ENCODE measurements around the gene IFI6.
"Not testable (repeated sequence)": the region's sequence is repeated elsewhere in the genome, so short reads cannot be mapped to it uniquely, and the experiment has no call there.

The IFI6 gene

DNA sequence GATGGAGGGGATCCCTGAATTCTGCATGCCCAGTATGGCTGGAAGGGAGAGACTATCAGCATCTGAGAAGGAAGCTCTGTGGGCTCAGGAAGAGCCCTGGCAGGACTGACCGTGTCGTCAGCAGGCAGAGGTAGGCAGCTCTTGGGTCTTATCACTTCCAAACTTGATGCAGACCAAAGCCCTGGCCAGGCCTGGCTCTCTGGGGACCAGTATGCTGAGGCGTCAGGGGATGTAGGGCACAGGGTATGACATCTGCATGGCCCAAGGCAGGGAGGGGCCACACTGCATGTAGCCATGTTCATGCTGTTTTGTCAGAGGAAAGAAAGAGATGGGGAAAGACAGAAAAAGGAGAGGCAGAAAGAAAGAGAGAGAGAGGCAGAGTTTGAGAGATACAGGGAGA, 43.3 kb downstream of the IFI6 start:
- Histone ChIP-seq H3K36me3 (ENCODE audit: control insufficient read depth, insufficient read depth, low read length) (no peaks in the 10 kb centered on the region), H3K4me1 (ENCODE audit: control insufficient read depth, insufficient read depth, low read length, poor library complexity, severe bottlenecking) (peaks cover 35% of the 10 kb centered on the region), H3K27ac (ENCODE audit: insufficient read depth, low read length, poor library complexity, severe bottlenecking) (no peak overlapping the region), H3K9me3 (ENCODE audit: control insufficient read depth, low read length) (no peaks in the 10 kb centered on the region), H3K4me3 (ENCODE audit: insufficient read depth, low read depth, low read length, poor library complexity, severe bottlenecking) (no peak overlapping the region), H3K27me3 (replicated peaks; ENCODE audit: control insufficient read depth, insufficient read depth, low read length, poor library complexity, severe bottlenecking) (no peaks in the 10 kb centered on the region)
- no peak for DNase-seq

GRCh38 chr1:27627733-27628132, 44.3 kb downstream of the IFI6 start:
- DNase-seq: not testable (repeated sequence)

GRCh38 chr1:27627061-27627460, 44.9 kb downstream of the IFI6 start:
- H3K36me3 ChIP-seq (ENCODE audit: control insufficient read depth, insufficient read depth, low read length): no peaks in the 10 kb centered on the region
- peaks cover 28% of the 10 kb centered on the region for H3K4me1 ChIP-seq (ENCODE audit: control insufficient read depth, insufficient read depth, low read length, poor library complexity, severe bottlenecking)
- no peak overlapping the region for H3K4me3 ChIP-seq (ENCODE audit: insufficient read depth, low read depth, low read length, poor library complexity, severe bottlenecking)
- H3K27me3 ChIP-seq (replicated peaks; ENCODE audit: control insufficient read depth, insufficient read depth, low read length, poor library complexity, severe bottlenecking): no peaks in the 10 kb centered on the region
- H3K9me3 ChIP-seq (ENCODE audit: control insufficient read depth, low read length): no peaks in the 10 kb centered on the region
- DNase-seq: no peak
- no peak overlapping the region for H3K27ac ChIP-seq (ENCODE audit: insufficient read depth, low read length, poor library complexity, severe bottlenecking)

More at GRCh38 chr1:27627733-27628132, 44.3 kb downstream of the IFI6 start:
- not testable (repeated sequence) for H3K27me3 ChIP-seq (replicated peaks; ENCODE audit: control insufficient read depth, insufficient read depth, low read length, poor library complexity, severe bottlenecking); H3K27ac ChIP-seq (ENCODE audit: insufficient read depth, low read length, poor library complexity, severe bottlenecking); H3K4me3 ChIP-seq (ENCODE audit: insufficient read depth, low read depth, low read length, poor library complexity, severe bottlenecking); H3K36me3 ChIP-seq (ENCODE audit: control insufficient read depth, insufficient read depth, low read length); H3K9me3 ChIP-seq (ENCODE audit: control insufficient read depth, low read length)
- H3K4me1 ChIP-seq (ENCODE audit: control insufficient read depth, insufficient read depth, low read length, poor library complexity, severe bottlenecking): peaks cover 33% of the 10 kb centered on the region

GRCh38 chr1:27626031-27626935, 45.7 kb downstream of the IFI6 start:
- DNase-seq: no peak
- H3K4me1 ChIP-seq (ENCODE audit: control insufficient read depth, insufficient read depth, low read length, poor library complexity, severe bottlenecking): peaks cover 20% of the 10 kb centered on the region

GRCh38 chr1:27624467-27625178, 47.4 kb downstream of the IFI6 start:
- DNase-seq: no peak
- H3K27ac ChIP-seq (ENCODE audit: insufficient read depth, low read length, poor library complexity, severe bottlenecking): no peak overlapping the region
- H3K36me3 ChIP-seq (ENCODE audit: control insufficient read depth, insufficient read depth, low read length): no peaks in the 10 kb centered on the region
- H3K9me3 ChIP-seq (ENCODE audit: control insufficient read depth, low read length): no peaks in the 10 kb centered on the region
- no peak overlapping the region for H3K4me3 ChIP-seq (ENCODE audit: insufficient read depth, low read depth, low read length, poor library complexity, severe bottlenecking)
- H3K27me3 ChIP-seq (replicated peaks; ENCODE audit: control insufficient read depth, insufficient read depth, low read length, poor library complexity, severe bottlenecking): no peaks in the 10 kb centered on the region
- H3K4me1 ChIP-seq (ENCODE audit: control insufficient read depth, insufficient read depth, low read length, poor library complexity, severe bottlenecking): peaks cover 14% of the 10 kb centered on the region

More at GRCh38 chr1:27626031-27626935, 45.7 kb downstream of the IFI6 start:
- H3K36me3 ChIP-seq (ENCODE audit: control insufficient read depth, insufficient read depth, low read length): no peaks in the 10 kb centered on the region
- no peaks in the 10 kb centered on the region for H3K9me3 ChIP-seq (ENCODE audit: control insufficient read depth, low read length)
- no peak overlapping the region for H3K4me3 ChIP-seq (ENCODE audit: insufficient read depth, low read depth, low read length, poor library complexity, severe bottlenecking)
- no peaks in the 10 kb centered on the region for H3K27me3 ChIP-seq (replicated peaks; ENCODE audit: control insufficient read depth, insufficient read depth, low read length, poor library complexity, severe bottlenecking)
- H3K27ac ChIP-seq (ENCODE audit: insufficient read depth, low read length, poor library complexity, severe bottlenecking): no peak overlapping the region

DNA sequence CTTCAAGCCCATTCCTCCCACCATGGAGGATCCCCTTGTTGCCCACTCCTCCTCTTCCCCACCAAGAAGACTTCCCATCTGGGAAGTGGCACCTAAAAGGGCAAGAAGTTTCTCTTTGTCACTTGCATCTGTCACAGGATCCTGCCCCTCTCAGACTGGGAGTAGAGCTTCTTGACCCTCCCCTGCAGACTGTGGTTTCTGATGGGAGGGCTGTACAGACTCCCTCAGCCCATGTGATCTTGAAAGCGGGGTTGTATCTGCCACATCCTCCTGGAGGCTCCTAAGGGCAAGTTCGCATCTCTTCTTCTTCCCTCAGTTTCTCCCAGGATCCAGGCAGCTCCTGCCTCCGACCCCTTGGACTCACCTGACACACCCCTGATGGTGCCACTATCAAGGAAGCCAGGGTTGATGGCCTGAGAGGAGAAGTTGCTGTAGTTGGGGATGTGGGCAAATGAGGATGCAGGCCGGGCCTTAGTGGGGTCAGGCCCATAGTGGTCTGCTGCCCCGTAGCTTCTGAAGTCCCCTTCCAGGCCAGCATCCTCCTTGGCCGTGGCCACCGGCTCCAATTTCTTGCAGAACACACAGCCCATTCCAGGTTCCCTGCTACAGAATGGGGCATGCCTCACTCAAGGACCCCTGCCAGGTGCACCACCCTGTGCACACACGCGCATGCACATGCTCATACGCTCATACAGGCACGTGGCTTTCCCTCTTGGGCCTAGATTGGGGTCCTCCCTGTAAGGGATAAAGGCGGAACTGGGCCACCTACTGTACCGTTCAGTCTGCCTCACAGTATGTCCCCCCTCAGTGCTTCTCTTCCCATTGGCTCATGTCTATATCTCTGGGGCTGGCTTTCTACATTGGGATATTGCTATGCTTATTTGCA, 48.4 kb downstream of the IFI6 start:
- Histone ChIP-seq H3K9me3 (ENCODE audit: control insufficient read depth, low read length) (no peaks in the 10 kb centered on the region), H3K4me3 (ENCODE audit: insufficient read depth, low read depth, low read length, poor library complexity, severe bottlenecking) (no peak overlapping the region), H3K27me3 (replicated peaks; ENCODE audit: control insufficient read depth, insufficient read depth, low read length, poor library complexity, severe bottlenecking) (no peaks in the 10 kb centered on the region), H3K27ac (ENCODE audit: insufficient read depth, low read length, poor library complexity, severe bottlenecking) (no peak overlapping the region), H3K36me3 (ENCODE audit: control insufficient read depth, insufficient read depth, low read length) (no peaks in the 10 kb centered on the region), H3K4me1 (ENCODE audit: control insufficient read depth, insufficient read depth, low read length, poor library complexity, severe bottlenecking) (peaks cover 12% of the 10 kb centered on the region)
- DNase-seq: no peak

DNA sequence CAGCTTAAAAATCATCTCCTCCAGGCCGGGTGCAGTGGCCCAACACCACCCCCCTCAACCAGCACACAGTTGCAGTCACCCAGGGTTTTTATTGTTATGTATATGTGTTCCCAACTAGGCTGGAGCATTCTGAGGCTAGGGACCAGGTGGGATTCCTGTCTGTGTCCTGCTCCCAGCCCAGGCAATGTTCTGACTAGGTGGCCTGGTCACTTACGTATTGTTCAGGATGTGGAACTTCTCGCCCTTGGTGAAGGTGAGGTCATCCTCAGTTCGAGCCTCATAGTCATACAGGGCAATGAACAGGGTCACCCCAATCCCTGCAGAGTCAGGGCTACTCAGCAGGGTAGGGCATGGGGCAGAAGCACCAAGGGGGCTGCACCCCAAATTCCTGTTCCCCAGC, 49.2 kb downstream of the IFI6 start:
- H3K4me3 ChIP-seq (ENCODE audit: insufficient read depth, low read depth, low read length, poor library complexity, severe bottlenecking): no peak overlapping the region
- no peaks in the 10 kb centered on the region for H3K9me3 ChIP-seq (ENCODE audit: control insufficient read depth, low read length)
- no peaks in the 10 kb centered on the region for H3K27me3 ChIP-seq (replicated peaks; ENCODE audit: control insufficient read depth, insufficient read depth, low read length, poor library complexity, severe bottlenecking)
- DNase-seq: no peak
- no peak overlapping the region for H3K27ac ChIP-seq (ENCODE audit: insufficient read depth, low read length, poor library complexity, severe bottlenecking)
- peaks cover 19% of the 10 kb centered on the region for H3K4me1 ChIP-seq (ENCODE audit: control insufficient read depth, insufficient read depth, low read length, poor library complexity, severe bottlenecking)
- H3K36me3 ChIP-seq (ENCODE audit: control insufficient read depth, insufficient read depth, low read length): no peaks in the 10 kb centered on the region

DNA sequence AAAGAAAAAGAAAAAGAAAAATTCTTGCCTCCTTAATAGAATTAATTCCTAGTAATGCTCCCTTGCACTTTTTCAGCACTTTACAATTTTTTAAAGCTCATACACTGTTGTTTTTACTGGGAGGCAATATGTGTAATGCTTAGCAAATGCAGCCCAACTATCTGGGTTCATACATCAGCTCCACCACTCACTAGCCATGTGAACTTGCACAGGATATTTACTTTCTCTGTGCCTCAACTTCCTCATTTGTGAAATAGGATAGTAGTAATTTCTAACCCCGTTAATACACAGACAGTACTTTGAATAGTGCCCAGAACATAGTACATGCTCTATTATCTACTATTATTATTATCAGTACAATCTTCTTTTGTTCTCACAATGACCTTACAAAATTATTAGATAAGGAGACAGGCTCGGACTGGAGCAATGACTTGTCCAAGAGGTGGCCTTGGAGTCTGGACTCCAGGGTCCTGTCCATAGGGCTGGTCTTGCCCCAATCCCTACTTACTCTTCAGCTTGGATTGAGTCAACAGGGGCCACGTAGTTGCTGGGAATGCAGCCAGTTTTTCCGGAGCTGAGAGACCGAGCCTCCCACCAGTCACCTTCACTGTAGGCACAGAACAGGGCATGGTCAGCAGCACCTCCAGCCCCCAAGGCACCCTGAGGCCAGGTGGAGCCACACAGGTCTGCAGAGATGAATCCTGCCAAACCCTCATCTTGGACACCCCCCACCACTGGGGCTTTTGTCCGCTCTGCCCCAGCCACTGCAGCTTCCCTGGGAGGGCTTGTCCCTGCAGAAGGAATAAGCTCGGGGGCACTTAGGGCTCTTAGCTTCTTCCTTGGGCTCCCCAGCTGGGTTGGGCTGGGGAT, 50.7 kb downstream of the IFI6 start:
- Histone ChIP-seq H3K4me3 (ENCODE audit: insufficient read depth, low read depth, low read length, poor library complexity, severe bottlenecking) (no peak overlapping the region), H3K9me3 (ENCODE audit: control insufficient read depth, low read length) (no peaks in the 10 kb centered on the region), H3K4me1 (ENCODE audit: control insufficient read depth, insufficient read depth, low read length, poor library complexity, severe bottlenecking) (peaks cover 35% of the 10 kb centered on the region), H3K36me3 (ENCODE audit: control insufficient read depth, insufficient read depth, low read length) (no peaks in the 10 kb centered on the region), H3K27me3 (replicated peaks; ENCODE audit: control insufficient read depth, insufficient read depth, low read length, poor library complexity, severe bottlenecking) (no peaks in the 10 kb centered on the region), H3K27ac (ENCODE audit: insufficient read depth, low read length, poor library complexity, severe bottlenecking) (no peak overlapping the region)
- DNase-seq: no peak

DNA sequence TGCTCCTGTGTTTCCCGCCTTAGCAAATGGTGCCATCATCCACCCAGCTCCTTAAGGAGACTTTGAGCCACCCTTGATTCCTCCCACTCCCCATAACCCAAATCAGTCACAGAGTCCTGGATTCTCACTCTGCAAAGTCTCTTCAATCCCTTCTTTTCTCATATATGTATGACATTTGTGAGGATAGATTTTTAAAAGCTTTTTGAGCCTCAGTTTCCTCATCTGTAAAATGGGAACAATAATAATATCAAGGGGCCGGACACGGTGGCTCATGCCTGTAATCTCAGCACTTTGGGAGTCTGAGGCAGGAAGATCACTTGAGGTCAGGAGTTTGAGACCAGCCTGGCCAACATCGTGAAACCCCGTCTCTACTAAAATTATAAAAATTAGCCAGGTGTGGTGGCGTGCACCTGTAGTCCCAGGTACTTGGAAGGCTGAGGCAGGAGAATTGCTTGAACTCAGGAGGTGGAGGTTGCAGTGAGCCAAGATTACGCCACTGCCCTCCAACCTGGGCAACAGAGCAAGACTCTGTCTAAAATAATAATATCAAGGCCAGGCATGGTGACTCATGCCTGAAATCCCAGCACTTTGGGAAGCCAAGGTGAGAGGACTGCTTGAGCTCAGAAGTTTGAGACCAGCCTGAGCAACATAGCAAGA, 52.1 kb downstream of the IFI6 start:
- not testable (repeated sequence) for H3K4me3 ChIP-seq (ENCODE audit: insufficient read depth, low read depth, low read length, poor library complexity, severe bottlenecking); H3K27me3 ChIP-seq (replicated peaks; ENCODE audit: control insufficient read depth, insufficient read depth, low read length, poor library complexity, severe bottlenecking); H3K9me3 ChIP-seq (ENCODE audit: control insufficient read depth, low read length); H3K36me3 ChIP-seq (ENCODE audit: control insufficient read depth, insufficient read depth, low read length); H3K27ac ChIP-seq (ENCODE audit: insufficient read depth, low read length, poor library complexity, severe bottlenecking); DNase-seq
- peaks cover 38% of the 10 kb centered on the region for H3K4me1 ChIP-seq (ENCODE audit: control insufficient read depth, insufficient read depth, low read length, poor library complexity, severe bottlenecking)

All from effector memory CD4-positive, alpha-beta T cell (primary cell).